Measurements from ENCODE around the gene NOS1AP.

NOS1AP gene

GRCh38 chr1:162158624-162159271 lies 89.3 kb downstream of the NOS1AP start:
- Histone ChIP-seq H3K9ac (ENCODE audit: low read length) (no peak overlapping the region), H3K9me2 (replicated peaks; ENCODE audit: insufficient read depth, low read length) (no peaks in the 10 kb centered on the region), H3K9me3 (replicated peaks; ENCODE audit: insufficient read depth, low read length) (no peaks in the 10 kb centered on the region), H3F3A (ENCODE audit: insufficient read depth, low read length) (no peaks in the 10 kb centered on the region), H3K4me3 (ENCODE audit: low read length) (no peak overlapping the region), H2AFZ (ENCODE audit: low read length) (no peak overlapping the region), H3K79me2 (ENCODE audit: low read length) (no peaks in the 10 kb centered on the region), H3K36me3 (replicated peaks; ENCODE audit: insufficient read depth, low read length) (no peaks in the 10 kb centered on the region), H3K27ac (ENCODE audit: low read length) (no peak overlapping the region), H3K4me1 (ENCODE audit: low read length) (no peaks in the 10 kb centered on the region), H3K4me2 (ENCODE audit: low read depth, low read length) (no peak overlapping the region), H4K20me1 (ENCODE audit: insufficient read depth, low read length) (no peaks in the 10 kb centered on the region), H3K27me3 (replicated peaks; ENCODE audit: insufficient read depth, low read length) (no peaks in the 10 kb centered on the region)
- DNase-seq = no peak
- TF ChIP-seq EZH2 (optimal IDR thresholded peaks at IDR 0.05; ENCODE audit: low read depth, low read length) (no peak), CTCF (IDR thresholded peaks at IDR 0.05; ENCODE audit: low read length) (no peak)

GRCh38 chr1:162159515-162159914 lies 90.0 kb downstream of the NOS1AP start:
- H3K9ac ChIP-seq (ENCODE audit: low read length) = no peak overlapping the region
- H3K27ac ChIP-seq (ENCODE audit: low read length) = no peak overlapping the region
- H3K27me3 ChIP-seq (replicated peaks; ENCODE audit: insufficient read depth, low read length) = no peaks in the 10 kb centered on the region
- H3K36me3 ChIP-seq (replicated peaks; ENCODE audit: insufficient read depth, low read length) = no peaks in the 10 kb centered on the region
- no peaks in the 10 kb centered on the region for H3K9me2 ChIP-seq (replicated peaks; ENCODE audit: insufficient read depth, low read length)
- no peaks in the 10 kb centered on the region for H3K79me2 ChIP-seq (ENCODE audit: low read length)
- H2AFZ ChIP-seq (ENCODE audit: low read length) = no peak overlapping the region
- no peaks in the 10 kb centered on the region for H3K4me1 ChIP-seq (ENCODE audit: low read length)
- H3K9me3 ChIP-seq (replicated peaks; ENCODE audit: insufficient read depth, low read length) = no peaks in the 10 kb centered on the region
- DNase-seq = no peak
- no peaks in the 10 kb centered on the region for H4K20me1 ChIP-seq (ENCODE audit: insufficient read depth, low read length)
- no peak overlapping the region for H3K4me3 ChIP-seq (ENCODE audit: low read length)
- no peaks in the 10 kb centered on the region for H3F3A ChIP-seq (ENCODE audit: insufficient read depth, low read length)
- TF ChIP-seq EZH2phosphoT487 (IDR thresholded peaks at IDR 0.05; ENCODE audit: low read length) = no peak
- TF ChIP-seq CTCF (IDR thresholded peaks at IDR 0.05; ENCODE audit: low read length) = no peak
- TF ChIP-seq EZH2 (optimal IDR thresholded peaks at IDR 0.05; ENCODE audit: low read depth, low read length) = no peak
- no peak overlapping the region for H3K4me2 ChIP-seq (ENCODE audit: low read depth, low read length)

- TF ChIP-seq EZH2phosphoT487 (IDR thresholded peaks at IDR 0.05; ENCODE audit: low read length) (no peak), EZH2 (optimal IDR thresholded peaks at IDR 0.05; ENCODE audit: low read depth, low read length) (no peak), CTCF (IDR thresholded peaks at IDR 0.05; ENCODE audit: low read length) (no peak)
- H3K36me3 ChIP-seq (replicated peaks; ENCODE audit: insufficient read depth, low read length) = no peaks in the 10 kb centered on the region
- H3K27ac ChIP-seq (ENCODE audit: low read length) = no peak overlapping the region
- DNase-seq = no peak
- H3K9me3 ChIP-seq (replicated peaks; ENCODE audit: insufficient read depth, low read length) = no peaks in the 10 kb centered on the region
- H3K9ac ChIP-seq (ENCODE audit: low read length) = no peak overlapping the region
- H3K27me3 ChIP-seq (replicated peaks; ENCODE audit: insufficient read depth, low read length) = no peaks in the 10 kb centered on the region
- no peaks in the 10 kb centered on the region for H4K20me1 ChIP-seq (ENCODE audit: insufficient read depth, low read length)
- H2AFZ ChIP-seq (ENCODE audit: low read length) = no peak overlapping the region
- no peak overlapping the region for H3K4me2 ChIP-seq (ENCODE audit: low read depth, low read length)
- no peak overlapping the region for H3K4me3 ChIP-seq (ENCODE audit: low read length)
- H3K4me1 ChIP-seq (ENCODE audit: low read length) = no peaks in the 10 kb centered on the region
- no peaks in the 10 kb centered on the region for H3F3A ChIP-seq (ENCODE audit: insufficient read depth, low read length)
- H3K9me2 ChIP-seq (replicated peaks; ENCODE audit: insufficient read depth, low read length) = no peaks in the 10 kb centered on the region
- no peaks in the 10 kb centered on the region for H3K79me2 ChIP-seq (ENCODE audit: low read length)
Observed at GRCh38 chr1:162161916-162162550, 92.5 kb downstream of the NOS1AP start.
